K562 (cell line): Measurements from ENCODE around the gene SGMS1. TPM values are rescaled to one million over a fixed set of nuclear protein-coding genes. Genes with fewer than 3 reads are reported as not detected.

Experiments used
- ATAC-seq: fragments of 200-7000 bp; cut with Tn5 transposase; 3 replicates; pipeline ENCODE4 v1.9.1; 2020; ENCODE audit warnings: moderate library complexity
- BruUV-seq: library from RNA; stranded (reverse); fragments of 400-500 nt; replicated peaks from 2 replicates; lab custom pipeline; 2021; lab: Mats Ljungman, UMichigan
- CTCF ChIA-PET: fragments of 300-600 bp; formaldehyde crosslinking; extraction: SDS; loops from one replicate; lab custom pipeline; 2021; ENCODE audit warnings: low intra/inter-chr PET ratio; lab: Yijun Ruan, JAX
- POLR2A ChIA-PET: fragments of 300-600, 350-650 bp; sonication (Branson Sonifier 250); formaldehyde crosslinking; extraction: SDS; loops from one replicate; lab custom pipeline; 2021; ENCODE audit warnings: antibody characterized with exemption, inconsistent platforms; lab: Yijun Ruan, JAX
- DNase-seq, 4 experiments: peaks; one replicate each; pipeline versions ENCODE4 v3.0.0 to v3.0.0-alpha.2; 2011 to 2018; ENCODE audit warnings: low spot score in 3 of 4, mixed read lengths in 3 of 4; ENCODE audit errors: extremely low read depth in 1 of 4
- FAIRE-seq: peaks from 2 replicates; lab custom pipeline; 2011; peaks lifted over from hg19 to GRCh38; lab: Jason Lieb, UNC
- H2AFZ ChIP-seq: 2 replicates; pipeline ENCODE4 v1.6.0; 2011; ENCODE audit warnings: low read depth, low read length, control low read depth, inconsistent platforms
- H3K27ac ChIP-seq: fragments of 200-600 bp; 3 replicates; pipeline ENCODE4 v1.8.0; 2011; ENCODE audit warnings: low read depth, mild to moderate bottlenecking, control low read depth, inconsistent platforms, low read length, moderate library complexity, mixed read lengths; ENCODE audit errors: extremely low read depth
- H3K27me3 ChIP-seq, 2 experiments: fragments of 300-600 bp in 1 of 2; 2 replicates in 1 of 2; 3 replicates in 1 of 2; pipeline versions ENCODE4 v1.6.0 to v1.8.0; 2011; ENCODE audit warnings: inconsistent platforms in 2 of 2, low read length in 2 of 2, mild to moderate bottlenecking in 1 of 2, mixed read lengths in 1 of 2, moderate library complexity in 1 of 2; ENCODE audit not compliant: control insufficient read depth in 2 of 2, insufficient read depth in 2 of 2
- H3K36me3 ChIP-seq: fragments of 300-600 bp; 3 replicates; pipeline ENCODE4 v1.8.0; 2011; ENCODE audit warnings: mild to moderate bottlenecking, low read length, inconsistent platforms; ENCODE audit not compliant: control insufficient read depth, insufficient read depth
- H3K4me1 ChIP-seq, 2 experiments: fragments of 200-600 bp in 1 of 2; replicated peaks in 1 of 2; 2 replicates in 1 of 2; 3 replicates in 1 of 2; pipeline versions ENCODE4 v1.5.1 to v1.8.0; 2011; ENCODE audit warnings: inconsistent platforms in 2 of 2, low read length in 2 of 2, mild to moderate bottlenecking in 1 of 2, mixed read lengths in 1 of 2, moderate library complexity in 1 of 2; ENCODE audit not compliant: control insufficient read depth in 2 of 2, insufficient read depth in 2 of 2
- H3K4me2 ChIP-seq: 2 replicates; pipeline ENCODE4 v1.6.1; 2011; ENCODE audit warnings: low read length, control low read depth, inconsistent platforms, mixed read lengths; ENCODE audit not compliant: insufficient read depth
- H3K4me3 ChIP-seq: fragments of 200-600 bp; sonication (generic), shearing (Covaris generic); 2 replicates; pipeline ENCODE4 v1.5.1; 2016; ENCODE audit warnings: control low read depth, inconsistent platforms
- H3K79me2 ChIP-seq: fragments of 200-600 bp; 3 replicates; pipeline ENCODE4 v1.8.0; 2011; ENCODE audit warnings: low read length, inconsistent platforms; ENCODE audit not compliant: control insufficient read depth, insufficient read depth
- H3K9ac ChIP-seq, 2 experiments: 2 replicates each; pipeline versions ENCODE4 v1.6.0 to v1.6.1; 2011; ENCODE audit warnings: low read depth in 2 of 2, low read length in 2 of 2, control low read depth in 1 of 2, inconsistent platforms in 1 of 2, mild to moderate bottlenecking in 1 of 2, mixed read lengths in 1 of 2; ENCODE audit not compliant: insufficient read depth in 1 of 2
- H3K9me1 ChIP-seq: one replicate; pipeline ENCODE4 v1.6.0; 2011; ENCODE audit warnings: inconsistent platforms, mild to moderate bottlenecking, low read length, moderate library complexity; ENCODE audit not compliant: control insufficient read depth, insufficient read depth
- H3K9me3 ChIP-seq: replicated peaks from 2 replicates; pipeline ENCODE4 v1.5.1; 2011; ENCODE audit warnings: low read depth, low read length, inconsistent platforms; ENCODE audit not compliant: control insufficient read depth, insufficient read depth
- H4K20me1 ChIP-seq: replicated peaks from 2 replicates; pipeline ENCODE4 v1.6.1; 2011; ENCODE audit warnings: low read length, inconsistent platforms, mixed read lengths; ENCODE audit not compliant: control insufficient read depth, insufficient read depth
- MYBL2 ChIP-seq, 2 experiments: fragments of 450-650 bp in 1 of 2; sonication (generic) in 1 of 2; formaldehyde crosslinking in 1 of 2; IDR thresholded peaks; 2 replicates each; pipeline versions ENCODE4 v1.6.1 to v1.8.1; 2017 to 2022; ENCODE audit warnings: borderline replicate concordance in 1 of 2, inconsistent platforms in 1 of 2, low read depth in 1 of 2, mild to moderate bottlenecking in 1 of 2, missing genetic modification reagents in 1 of 2, moderate library complexity in 1 of 2
- NFIC ChIP-seq: fragments of 450-650 bp; IDR thresholded peaks from 2 replicates; pipeline ENCODE4 v1.6.1; 2017; ENCODE audit warnings: mild to moderate bottlenecking, inconsistent platforms
- NR2C2 ChIP-seq, 2 experiments: fragments of 200-800 bp in 1 of 2; sonication (Bioruptor generic) in 1 of 2; sonication (generic) in 1 of 2; formaldehyde crosslinking in 1 of 2; IDR thresholded peaks; 2 replicates each; pipeline versions ENCODE4 v1.6.1 to v1.8.0; 2016 to 2022; ENCODE audit warnings: mild to moderate bottlenecking in 1 of 2, missing compliant biosample characterization in 1 of 2, missing genetic modification characterization in 1 of 2, missing genetic modification reagents in 1 of 2
- PRDM10 ChIP-seq: fragments of 450-650 bp; IDR thresholded peaks from 2 replicates; pipeline ENCODE4 v1.6.1; 2018; ENCODE audit not compliant: partially characterized antibody
- WGBS: fragments of 100-300 bp; shearing (Covaris generic); methylation state at CpG from one replicate; pipeline ENCODE4 v1.1.6; 2016; ENCODE audit warnings: low coverage, mixed read lengths; ENCODE audit not compliant: insufficient coverage; ENCODE audit errors: missing lambda C conversion rate; 5-methylcytosine and 5-hydroxymethylcytosine counted together
- in situ Hi-C: fragments of 300-500 bp; cut with MboI; formaldehyde crosslinking; loops from 4 replicates; pipeline ENCODE4 v1.15.0; 2018; ENCODE audit warnings: inconsistent platforms, mixed read lengths
- intact Hi-C: fragments of 100-400 bp; cut with micrococcal nuclease; formaldehyde crosslinking; loops from 2 replicates; pipeline ENCODE4 v1.14.2; 2022
- polyA plus RNA-seq, 8 experiments: library from polyadenylated mRNA; depleted of rRNA in 4 of 8; stranded (reverse) in 5 of 8; unstranded in 3 of 8; fragments of >200 nt; fragmentation: Nextera tagmentation in 2 of 8; fragmentation: Illumina TruSeq in 1 of 8; extraction: Ambion mirVana in 2 of 8; extraction: Trizol in 1 of 8; gene quantifications; 2 replicates each; pipeline versions ENCODE4 v1.2.1 to v1.2.3, GENCODE V29; 2011 to 2014; ENCODE audit warnings: inconsistent platforms in 1 of 8, missing spikeins in 1 of 8
- total RNA-seq, 7 experiments: library from RNA; depleted of rRNA in 6 of 7; stranded (reverse); fragments of >200 nt in 6 of 7; fragmentation: Illumina TruSeq in 2 of 7; extraction: Trizol in 2 of 7; gene quantifications; 2 replicates each; pipeline versions ENCODE4 v1.2.1 to v1.2.3, GENCODE V29; 2011 to 2021; ENCODE audit warnings: low replicate concordance in 1 of 7
- TF ChIP-seq, protein P1 (sequence below), 2 experiments: fragments of 450-650 bp in 1 of 2; IDR thresholded peaks; 2 replicates each; pipeline ENCODE4 v1.6.1; 2011 to 2017; ENCODE audit warnings: low read depth in 2 of 2, antibody characterized with exemption in 1 of 2, borderline replicate concordance in 1 of 2, low read length in 1 of 2, mild to moderate bottlenecking in 1 of 2, mixed read lengths in 1 of 2; ENCODE audit not compliant: control insufficient read depth in 1 of 2

The SGMS1 gene
- total and polyA plus RNA-seq, 9 of the 15 experiments (the other 6 are each of a cell fraction or from before 2014, with no cell fraction given): 22.6 to 232 (median 82.2) TPM

DNA sequence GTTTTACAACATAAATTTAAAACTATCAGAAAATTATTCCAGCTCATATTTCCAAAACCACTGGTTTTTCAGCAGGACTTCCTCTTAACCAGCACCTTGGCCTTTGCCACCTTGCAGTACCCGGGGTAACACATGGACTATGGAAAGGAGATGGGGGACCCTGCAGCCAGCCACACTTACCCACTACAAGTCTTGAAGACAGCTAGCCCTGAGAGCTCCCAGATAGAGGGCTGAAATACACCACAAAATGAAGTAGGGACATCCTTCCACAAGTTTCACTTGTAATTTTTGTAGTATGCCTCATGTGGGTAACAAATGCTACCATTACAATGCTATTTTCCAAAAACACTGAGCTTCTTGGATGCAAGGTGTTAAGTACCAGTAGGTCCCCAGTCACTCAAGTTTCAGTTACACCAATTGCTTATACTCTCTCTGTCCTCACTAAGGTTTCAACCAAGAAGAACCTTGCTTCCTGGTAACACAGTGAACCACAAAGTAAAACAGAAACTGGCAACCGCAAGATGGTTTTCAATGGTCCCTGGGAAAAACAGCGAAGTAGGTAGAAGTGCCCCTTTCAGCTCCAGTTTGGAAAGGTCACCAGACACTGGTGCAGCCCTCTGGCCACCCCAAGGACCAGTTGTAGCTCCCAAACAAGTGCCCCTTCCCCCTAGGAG, 110.9 kb downstream of the SGMS1 start (continued):
- TF ChIP-seq, protein P1, sequence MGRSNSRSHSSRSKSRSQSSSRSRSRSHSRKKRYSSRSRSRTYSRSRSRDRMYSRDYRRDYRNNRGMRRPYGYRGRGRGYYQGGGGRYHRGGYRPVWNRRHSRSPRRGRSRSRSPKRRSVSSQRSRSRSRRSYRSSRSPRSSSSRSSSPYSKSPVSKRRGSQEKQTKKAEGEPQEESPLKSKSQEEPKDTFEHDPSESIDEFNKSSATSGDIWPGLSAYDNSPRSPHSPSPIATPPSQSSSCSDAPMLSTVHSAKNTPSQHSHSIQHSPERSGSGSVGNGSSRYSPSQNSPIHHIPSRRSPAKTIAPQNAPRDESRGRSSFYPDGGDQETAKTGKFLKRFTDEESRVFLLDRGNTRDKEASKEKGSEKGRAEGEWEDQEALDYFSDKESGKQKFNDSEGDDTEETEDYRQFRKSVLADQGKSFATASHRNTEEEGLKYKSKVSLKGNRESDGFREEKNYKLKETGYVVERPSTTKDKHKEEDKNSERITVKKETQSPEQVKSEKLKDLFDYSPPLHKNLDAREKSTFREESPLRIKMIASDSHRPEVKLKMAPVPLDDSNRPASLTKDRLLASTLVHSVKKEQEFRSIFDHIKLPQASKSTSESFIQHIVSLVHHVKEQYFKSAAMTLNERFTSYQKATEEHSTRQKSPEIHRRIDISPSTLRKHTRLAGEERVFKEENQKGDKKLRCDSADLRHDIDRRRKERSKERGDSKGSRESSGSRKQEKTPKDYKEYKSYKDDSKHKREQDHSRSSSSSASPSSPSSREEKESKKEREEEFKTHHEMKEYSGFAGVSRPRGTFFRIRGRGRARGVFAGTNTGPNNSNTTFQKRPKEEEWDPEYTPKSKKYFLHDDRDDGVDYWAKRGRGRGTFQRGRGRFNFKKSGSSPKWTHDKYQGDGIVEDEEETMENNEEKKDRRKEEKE (IDR thresholded peaks at IDR 0.05; ENCODE audit: borderline replicate concordance in 1 of 2, control insufficient read depth in 1 of 2, low read depth in 2 of 2, low read length in 1 of 2): no peak

- ChIA-PET POLR2A (interaction anchor here (0.6 to 2.1 kb wide), 4 partner anchors 9 to 669 kb away, joined by 3 to 8 read pairs (median 4); no protein-coding TSS in a partner anchor), CTCF (no interaction called here)
- Histone ChIP-seq H2AFZ (no peak overlapping the region), H4K20me1 (peaks cover 20% of the 10 kb centered on the region; the same call in 1 of the 2 replicates), H3K79me2 (peaks cover 21% of the 10 kb centered on the region), H3K36me3 (no peaks in the 10 kb centered on the region; the same call in 2 of the 3 replicates), H3K9ac (no peak overlapping the region), H3K4me2 (0 out of 2 replicates have a peak overlapping the region, but pooled peaks have one; percentile 6), H3K4me1 (peaks cover 8 to 19% of the 10 kb centered on the region in 2 experiments; a peak in 3 of 5 replicates), H3K9me1 (peaks cover 2% of the 10 kb centered on the region), H3K27ac (no peak overlapping the region), H3K4me3 (no peak overlapping the region), H3K27me3 (no peaks in the 10 kb centered on the region), H3K9me3 (no peaks in the 10 kb centered on the region)
- WGBS: 40% methylated on average over 1 of the region's 1 CpG
- TF ChIP-seq NFIC (peak; percentile 23; the same call in 1 of the 2 replicates), MYBL2 (IDR thresholded peaks at IDR 0.05; ENCODE audit: low read depth) (no peak), MYBL2 (CRISPR knock-in tag; IDR thresholded peaks at IDR 0.05; ENCODE audit: borderline replicate concordance) (no peak), PRDM10 (no peak), NR2C2 (CRISPR knock-in tag; IDR thresholded peaks at IDR 0.05) (no peak), NR2C2 (tag; IDR thresholded peaks at IDR 0.05) (0 out of 2 replicates have a peak, but pooled peaks have one; percentile 5)
- ATAC-seq (peak; percentile 25; the same call in 2 of the 3 replicates), FAIRE-seq (no peak), DNase-seq (no peak)
- BruUV-seq: no TSS peak
- in situ Hi-C loops: no loop called here
- intact Hi-C loops: no loop called here
These were observed 111.6 kb downstream of the SGMS1 start for GRCh38 chr10:50512214-50512595.
